Measurements from ENCODE around the gene PVR.
"Not testable (repeated sequence)": the region's sequence is repeated elsewhere in the genome, so short reads cannot be mapped to it uniquely, and the experiment has no call there.

The PVR gene

DNA sequence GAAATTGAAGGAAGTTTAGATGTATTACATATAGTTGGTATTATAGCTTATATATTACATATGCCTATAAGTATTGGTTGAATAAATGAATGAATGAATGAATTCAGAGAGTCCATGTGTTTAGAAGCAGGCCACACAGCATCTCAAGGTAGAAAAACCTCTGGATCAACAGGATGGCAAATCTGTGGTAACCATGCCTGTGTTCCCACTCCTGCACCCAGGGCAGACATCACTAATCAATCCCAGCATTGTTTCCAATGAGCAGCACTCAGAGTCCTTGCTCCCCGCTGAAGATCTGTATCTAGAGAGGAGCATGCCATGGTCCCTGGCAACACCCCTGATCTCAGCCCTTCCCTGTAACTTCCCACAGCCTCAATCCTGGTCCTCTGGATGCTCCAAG is 28.5 kb downstream of the PVR start:
- no peak for DNase-seq (ENCODE audit: low read depth)

GRCh38 chr19:44673510-44673909 is 29.8 kb downstream of the PVR start:
- no peak for DNase-seq (ENCODE audit: low read depth)

- DNase-seq (ENCODE audit: low read depth): no peak
Observed at GRCh38 chr19:44675521-44675920, 31.8 kb downstream of the PVR start.

GRCh38 chr19:44677019-44677811 is 33.5 kb downstream of the PVR start:
- DNase-seq (ENCODE audit: low read depth): peak; percentile 85

- no peak for DNase-seq (ENCODE audit: low read depth)
Observed at GRCh38 chr19:44680536-44680935, 36.8 kb downstream of the PVR start.

GRCh38 chr19:44681992-44682790 is 38.5 kb downstream of the PVR start:
- no peak for DNase-seq (ENCODE audit: low read depth)

- DNase-seq (ENCODE audit: low read depth): no peak
Observed at GRCh38 chr19:44682807-44683206, 39.1 kb downstream of the PVR start.

GRCh38 chr19:44683434-44684210 is 39.9 kb downstream of the PVR start:
- no peak for DNase-seq (ENCODE audit: low read depth)

DNA sequence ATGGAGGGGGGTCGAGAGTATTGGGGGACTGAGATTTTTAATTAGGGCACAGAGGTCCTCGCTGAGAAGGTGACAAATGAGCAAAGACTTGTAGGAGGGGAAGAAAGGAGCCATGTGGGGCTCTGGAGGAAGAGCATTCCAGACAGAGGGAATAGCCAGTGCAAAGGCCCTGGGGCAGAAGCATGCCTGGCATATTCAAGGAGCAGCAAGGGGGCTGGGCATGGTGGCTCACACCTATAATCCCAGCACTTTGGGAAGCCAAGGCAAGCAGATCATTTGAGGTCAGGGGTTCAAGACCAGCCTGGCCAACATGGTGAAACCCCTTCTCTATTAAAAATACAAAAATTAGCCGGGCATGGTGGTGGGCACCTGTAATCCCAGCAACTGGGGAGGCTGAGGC is 40.7 kb downstream of the PVR start:
- not testable (repeated sequence) for DNase-seq (ENCODE audit: low read depth)

- peak; percentile 96 for DNase-seq (ENCODE audit: low read depth)
Observed at GRCh38 chr19:44684892-44685863, 41.5 kb downstream of the PVR start.

DNA sequence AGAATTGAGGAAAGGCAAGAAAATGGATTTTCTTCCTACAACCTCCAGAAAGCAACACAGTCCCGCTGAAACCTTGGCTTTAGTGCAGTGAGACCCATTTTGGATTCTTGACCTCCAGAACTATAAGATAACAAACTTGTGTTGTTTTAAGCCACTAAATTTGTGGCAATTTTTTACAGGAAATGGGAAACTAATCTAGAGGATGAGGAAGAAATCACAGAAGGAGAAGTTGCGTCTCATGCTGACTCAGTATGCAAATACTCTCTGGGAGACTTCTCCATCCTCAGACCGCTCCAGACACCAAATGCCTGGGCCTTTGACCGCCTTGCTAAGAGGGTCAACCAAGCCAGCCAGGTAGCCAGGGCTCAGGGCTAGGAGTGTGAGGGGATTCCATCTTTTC is 42.2 kb downstream of the PVR start:
- peak; percentile 67 for DNase-seq (ENCODE audit: low read depth)

- DNase-seq (ENCODE audit: low read depth): no peak
Observed at GRCh38 chr19:44686896-44687295, 43.2 kb downstream of the PVR start.

GRCh38 chr19:44687888-44688287 is 44.2 kb downstream of the PVR start:
- DNase-seq (ENCODE audit: low read depth): no peak

DNA sequence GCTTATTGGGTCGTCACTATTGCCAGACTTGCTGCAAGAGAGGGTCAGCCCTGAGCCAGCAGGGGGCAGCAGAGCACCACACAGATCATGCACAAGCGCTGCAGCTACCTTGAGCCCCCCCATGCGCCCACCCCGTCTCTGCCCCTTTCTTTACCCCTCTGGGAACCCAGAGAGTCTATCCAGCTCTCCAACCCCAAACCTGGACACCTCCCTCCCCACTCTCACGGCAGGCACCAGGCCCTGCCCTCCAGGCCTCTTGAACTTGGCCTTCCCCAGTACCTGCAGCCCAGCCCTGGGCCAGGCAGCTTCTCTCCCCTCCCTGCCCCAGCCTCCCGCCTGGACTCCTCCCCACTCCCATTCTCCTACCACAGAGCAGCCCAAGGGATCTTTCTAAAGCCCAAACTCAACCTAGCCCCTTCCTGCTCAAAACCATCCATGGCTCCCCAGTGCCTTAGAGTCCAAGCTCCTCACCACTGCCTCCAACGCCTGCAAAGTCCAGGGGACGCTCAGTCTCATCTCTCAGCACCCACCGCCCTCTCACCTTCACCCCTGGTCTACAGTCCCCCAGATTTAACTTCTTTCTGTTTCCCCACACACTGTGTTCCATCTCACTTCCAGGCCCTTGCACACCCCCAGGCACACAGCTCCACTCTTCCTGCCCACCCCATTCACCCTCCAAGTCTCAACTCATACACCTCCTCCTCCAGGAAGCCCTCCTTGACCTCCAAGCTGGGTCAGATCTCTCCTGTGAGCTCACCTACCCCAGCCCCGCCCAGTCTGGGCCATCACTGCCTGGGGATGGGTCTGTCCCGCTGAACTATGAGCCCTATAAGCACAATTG is 45.8 kb downstream of the PVR start:
- peak; percentile 64 for DNase-seq (ENCODE audit: low read depth)

DNA sequence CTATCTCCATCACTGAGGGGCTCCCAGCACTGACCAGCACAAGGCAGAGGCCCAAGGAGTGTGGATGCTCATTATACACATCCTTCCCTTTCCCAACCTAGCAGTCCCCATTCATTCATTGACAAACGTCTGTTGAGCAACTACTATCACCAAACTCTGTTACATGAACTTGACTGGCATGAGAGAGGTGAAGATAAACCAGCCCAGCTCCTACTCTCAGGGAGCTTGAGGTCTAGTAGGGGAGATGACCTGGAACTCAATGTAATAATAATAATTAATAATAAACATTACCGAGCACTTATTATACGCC is 46.4 kb downstream of the PVR start:
- DNase-seq (ENCODE audit: low read depth): no peak

GRCh38 chr19:44692379-44692721 is 48.6 kb downstream of the PVR start:
- DNase-seq (ENCODE audit: low read depth): no peak

DNA sequence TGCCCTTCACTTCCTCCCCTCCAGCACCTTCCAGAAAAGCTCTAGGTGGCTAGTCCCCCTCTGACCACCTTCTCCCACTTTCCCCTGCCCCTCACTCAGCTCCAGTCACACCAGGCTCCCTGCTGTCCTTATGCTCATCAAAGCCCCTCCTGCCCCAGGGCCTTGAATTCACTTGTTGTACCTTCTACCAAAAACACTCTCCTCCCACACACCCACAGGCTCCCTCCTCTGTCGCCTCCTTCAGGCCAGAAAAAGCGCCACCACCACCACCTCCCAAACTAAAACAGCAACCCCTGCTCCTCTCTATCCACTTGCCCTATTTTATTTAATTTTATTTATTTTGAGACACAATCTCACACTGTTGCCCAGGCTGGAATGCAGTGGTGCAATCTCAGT is 50.5 kb downstream of the PVR start:
- no peak for DNase-seq (ENCODE audit: low read depth)

DNA sequence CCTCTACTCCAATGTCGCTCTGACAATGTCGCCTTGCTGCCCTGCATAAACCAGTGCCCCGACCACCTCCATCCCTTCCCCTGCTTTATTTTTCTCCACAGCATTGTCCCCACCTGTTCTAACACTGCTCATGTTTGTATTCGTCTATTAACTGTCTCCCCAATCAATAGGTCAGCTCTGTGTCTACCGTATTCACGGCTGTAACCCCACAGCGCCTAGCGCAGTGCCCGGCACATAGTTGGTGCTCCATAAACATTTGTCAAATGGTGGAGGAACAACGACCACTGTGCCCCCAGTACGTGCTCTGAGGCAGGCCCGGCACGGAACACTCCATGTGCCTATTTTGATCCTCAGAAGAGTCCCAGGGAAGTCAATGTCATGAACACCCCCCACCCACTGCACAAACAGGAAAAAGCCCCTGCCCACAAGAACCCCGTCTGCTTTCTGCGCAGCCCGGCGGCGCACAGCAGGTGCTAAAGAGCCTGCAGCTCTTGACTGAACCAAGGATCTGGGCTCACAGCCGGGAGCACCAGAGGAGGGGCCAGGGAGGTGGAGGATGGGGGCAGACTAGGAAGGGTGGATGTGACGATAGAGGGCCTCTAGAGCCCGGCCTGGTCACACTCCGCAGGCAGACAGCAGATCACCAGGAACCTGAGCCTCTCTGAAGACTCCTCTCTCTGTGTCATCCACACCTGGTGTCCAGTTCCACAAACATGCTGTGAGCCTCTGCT is 53.4 kb downstream of the PVR start:
- DNase-seq (ENCODE audit: low read depth): no peak

DNA sequence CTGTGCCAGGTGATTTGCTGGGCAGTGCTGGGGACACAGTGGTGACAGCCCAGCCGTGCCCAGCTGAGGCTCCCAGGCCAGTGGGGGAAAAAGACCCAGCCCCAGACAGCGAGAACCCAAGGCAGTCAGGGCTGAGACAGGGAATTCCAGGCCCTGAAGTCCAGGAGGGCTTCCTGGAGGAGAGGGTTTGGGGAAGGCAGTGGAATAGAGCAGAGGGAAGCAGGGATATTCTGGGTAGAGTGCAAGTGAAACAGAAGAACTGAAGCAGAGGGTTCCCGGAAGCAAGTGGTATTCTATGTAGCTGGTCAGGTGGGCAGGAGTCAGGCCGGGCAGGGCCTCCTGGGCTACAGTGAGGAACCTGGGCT is 53.9 kb downstream of the PVR start:
- no peak for DNase-seq (ENCODE audit: low read depth)

- no peak for DNase-seq (ENCODE audit: low read depth)
Observed at GRCh38 chr19:44698492-44699201, 54.9 kb downstream of the PVR start, which contains the start of gene CEACAM16. Gene CEACAM16 (plus strand): TSS chr19:44699151. CDS start chr19:44701457, 2,306 bp downstream.
